Suppressor macrophage treated with lipopolysaccharide for 4 hours (primary cell): ENCODE data around the gene SPEN.
"Not testable (repeated sequence)": the region's sequence is repeated elsewhere in the genome, so short reads cannot be mapped to it uniquely, and the experiment has no call there.

Experiments used
- DNase-seq: peaks from one replicate; pipeline ENCODE4 v3.0.0-alpha.2; 2020

SPEN gene

DNA sequence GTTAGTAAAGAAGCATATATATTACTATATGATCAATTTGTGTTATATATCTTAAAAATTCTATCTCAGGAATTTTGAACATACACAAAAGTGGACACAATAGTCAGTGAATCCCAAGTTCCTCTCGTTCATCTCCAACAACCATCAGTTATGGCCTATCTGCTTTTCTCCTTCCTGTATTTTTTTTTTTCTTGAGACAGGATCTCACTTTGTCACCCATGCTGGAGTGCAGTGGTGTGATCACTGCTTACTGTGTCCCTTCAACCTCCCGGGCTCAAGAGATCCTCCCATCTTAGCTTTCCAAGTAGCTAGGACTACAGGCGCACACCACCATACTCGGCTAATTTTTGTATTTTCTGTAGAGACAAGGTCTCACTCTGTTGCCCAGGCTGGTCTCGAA lies 9.4 kb downstream of the SPEN start:
- no peak for DNase-seq

DNA sequence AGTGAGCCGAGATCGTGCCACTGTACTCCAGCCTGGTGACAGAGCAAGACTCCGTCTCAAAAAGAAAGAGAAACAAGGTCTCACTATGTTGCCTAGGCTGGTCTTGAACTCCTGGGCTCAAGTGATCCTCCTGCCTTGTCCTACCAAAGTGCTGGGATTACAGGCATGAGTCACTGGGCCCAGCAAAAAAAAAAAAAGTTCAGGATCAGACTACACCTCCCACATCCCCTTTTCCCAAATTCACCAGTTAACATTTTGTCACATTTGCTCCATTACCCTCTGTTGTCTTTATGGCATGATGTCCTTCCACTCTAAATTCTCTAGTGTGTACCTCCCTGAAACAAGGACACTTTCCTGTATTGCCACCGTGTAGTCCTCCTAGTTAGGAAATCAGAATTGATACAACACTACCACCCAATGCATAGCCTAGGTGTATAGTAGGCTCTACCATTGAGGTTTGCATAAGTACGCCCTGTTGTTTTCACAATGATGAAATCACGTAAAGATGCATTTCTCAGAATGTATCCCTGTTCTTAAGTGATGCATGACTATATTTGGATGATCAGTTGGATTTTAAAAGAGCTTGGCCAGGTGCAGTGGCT lies 10.7 kb downstream of the SPEN start:
- no peak for DNase-seq

DNA sequence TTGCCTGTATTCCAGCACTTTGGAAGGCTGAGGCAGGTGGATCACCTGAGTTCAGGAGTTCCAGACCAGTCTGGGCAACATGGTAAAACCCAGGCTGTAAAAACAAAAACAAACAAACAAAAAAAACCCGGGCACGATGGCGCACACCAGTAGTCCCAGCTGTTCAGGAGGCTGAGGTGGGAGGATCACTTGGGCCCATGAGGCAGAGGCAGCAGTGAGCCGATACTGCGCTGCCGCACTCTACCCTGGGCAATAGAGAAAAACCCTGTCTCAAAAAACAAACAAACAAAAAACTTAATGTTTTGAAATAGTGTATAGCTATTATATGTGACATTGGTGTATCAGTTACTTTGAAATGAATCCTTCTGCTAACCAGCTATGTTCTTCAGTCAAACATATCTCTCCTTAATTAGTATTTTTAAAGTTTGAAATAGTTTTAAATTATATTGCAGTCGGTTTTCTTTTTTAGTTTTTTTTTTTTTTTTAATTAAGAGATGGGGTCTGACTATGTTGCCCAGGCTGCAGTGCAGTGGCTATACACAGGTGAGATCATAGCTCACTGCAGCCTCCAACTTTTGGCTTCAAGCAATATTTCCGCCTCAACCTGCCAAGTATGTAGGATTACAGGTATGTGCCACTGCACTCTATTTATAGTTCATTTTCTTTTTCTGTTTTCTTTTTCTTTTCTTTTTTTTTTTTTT lies 11.3 kb downstream of the SPEN start:
- no peak for DNase-seq

DNA sequence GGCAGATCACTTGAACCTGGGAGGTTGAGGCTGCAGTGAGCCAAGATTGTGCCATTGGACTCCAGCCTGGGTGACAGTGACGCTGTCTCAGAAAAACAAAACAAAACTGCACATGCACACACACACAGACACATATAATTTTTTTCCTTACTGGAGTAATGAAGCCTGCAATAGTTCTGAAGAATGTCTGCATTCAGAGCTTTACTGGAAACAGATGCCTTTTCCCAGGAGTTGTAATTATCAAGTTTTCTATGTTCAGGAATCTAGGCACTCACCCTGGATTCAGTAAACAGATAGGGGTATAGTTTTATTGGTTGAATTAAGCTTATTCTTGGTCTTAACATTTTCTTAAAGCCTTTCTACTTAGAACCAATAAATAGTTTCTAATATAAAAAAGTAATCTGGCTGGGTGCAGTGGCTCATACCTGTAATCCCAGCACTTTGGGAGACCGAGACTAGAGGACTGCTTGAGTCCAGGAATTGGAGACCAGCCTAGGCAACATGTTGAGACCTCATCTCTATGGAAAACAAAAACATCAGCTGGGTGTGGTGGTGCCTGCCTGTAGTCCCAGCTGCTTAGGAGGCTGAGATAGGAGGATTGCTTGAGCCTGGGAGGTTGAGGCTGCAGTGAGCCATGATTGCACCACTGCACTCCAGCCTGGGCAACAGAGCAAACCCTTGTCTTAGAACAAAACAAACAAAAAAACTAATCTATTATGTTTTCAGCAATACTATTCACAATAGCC lies 15.8 kb downstream of the SPEN start:
- no peak for DNase-seq

DNA sequence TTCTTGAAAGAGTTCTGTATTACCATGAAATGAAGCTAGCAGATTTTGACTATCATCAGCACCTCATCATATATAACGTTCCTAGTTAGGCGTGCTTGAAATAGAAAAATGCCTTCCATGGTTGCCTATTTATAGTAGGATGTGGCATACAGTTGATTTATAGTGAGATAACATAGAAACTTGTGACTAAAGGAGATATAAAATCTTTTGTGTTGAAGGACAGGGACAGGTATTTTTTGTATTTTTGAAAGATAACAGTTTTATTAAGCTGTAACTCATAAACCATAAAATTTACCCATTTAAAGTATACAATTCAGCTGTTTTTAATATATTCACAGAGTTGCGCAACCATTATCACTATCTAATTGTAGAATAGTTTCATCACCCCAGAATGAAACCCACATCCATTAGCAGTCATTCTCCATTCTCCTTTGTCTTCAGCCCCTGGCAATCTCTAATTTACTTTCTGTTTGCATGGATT lies 19.3 kb downstream of the SPEN start:
- peak; percentile 63 for DNase-seq

DNA sequence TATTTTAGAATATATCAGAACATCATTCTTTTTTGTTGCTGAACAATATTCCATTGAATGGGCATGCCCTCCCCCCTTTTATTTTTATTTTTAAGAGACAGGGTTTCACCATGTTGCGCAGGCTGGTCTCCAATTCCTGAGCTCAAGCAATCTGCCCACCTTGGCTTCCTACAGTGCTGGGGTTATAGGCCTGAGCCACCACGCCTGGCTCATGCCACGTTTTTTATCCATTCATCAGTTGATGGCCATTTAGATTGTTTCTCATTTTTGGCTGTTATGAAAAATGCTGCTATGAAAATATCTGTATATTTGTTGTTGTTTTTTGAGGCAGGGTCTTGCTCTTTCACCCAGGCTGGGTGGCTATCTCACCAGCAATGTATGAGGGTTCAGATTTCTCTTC lies 19.8 kb downstream of the SPEN start:
- DNase-seq, result no peak

DNA sequence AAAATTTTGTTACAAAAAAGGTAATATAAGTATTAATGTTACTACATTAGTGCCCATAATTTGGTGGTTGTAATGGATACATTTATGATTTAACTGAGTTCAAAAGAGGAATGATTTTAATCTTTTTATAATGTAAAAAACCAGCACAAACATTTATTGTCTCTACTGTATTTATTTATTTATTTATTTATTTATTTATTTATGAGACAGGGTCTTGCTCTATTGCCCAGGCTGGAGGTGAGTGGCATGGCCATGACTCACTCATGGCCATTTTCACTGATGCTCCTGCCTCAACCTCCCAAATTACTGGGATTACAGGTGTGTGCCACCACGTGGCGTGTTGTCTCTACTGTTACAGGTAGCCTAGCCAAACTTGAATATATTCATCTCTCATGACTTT lies 21.9 kb downstream of the SPEN start:
- DNase-seq, result no peak

DNA sequence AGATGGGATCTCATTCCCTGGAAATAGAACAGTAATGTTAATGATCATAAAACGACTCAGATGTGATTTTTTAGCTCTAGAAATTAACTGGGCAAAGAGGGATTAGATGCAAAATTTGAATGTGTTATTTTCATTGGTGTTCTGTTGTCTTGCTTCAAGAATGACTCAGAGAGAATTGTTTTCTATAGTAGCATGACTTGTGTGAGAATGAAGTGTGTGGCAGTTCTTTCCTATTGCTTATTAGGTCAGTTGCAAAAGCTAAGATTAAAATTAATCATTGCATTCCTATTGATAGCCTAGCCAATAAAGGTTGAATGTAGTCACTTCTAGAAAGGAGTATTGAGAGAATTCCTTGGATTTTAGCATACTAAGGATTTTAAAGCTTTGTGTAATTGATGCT lies 22.9 kb downstream of the SPEN start:
- DNase-seq, result no peak

DNA sequence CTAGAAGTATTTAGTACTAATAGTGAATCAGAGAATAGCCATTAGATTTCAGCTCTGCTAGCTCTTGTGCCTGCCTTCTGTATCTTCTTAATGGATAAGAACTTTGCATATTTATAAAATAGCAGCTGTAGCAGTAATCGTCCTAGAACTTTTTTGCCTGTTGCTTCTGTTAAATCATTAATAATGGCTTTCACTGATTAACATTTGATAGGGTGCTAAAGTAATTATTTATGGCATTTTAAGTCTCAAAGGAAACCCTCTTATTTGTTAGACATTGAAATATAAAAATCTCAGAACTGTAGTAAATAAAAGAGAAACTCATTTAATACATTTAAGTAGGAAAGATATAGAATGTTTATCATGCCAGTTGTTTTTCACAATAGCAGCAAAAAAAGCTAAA lies 27.0 kb downstream of the SPEN start:
- no peak for DNase-seq

DNA sequence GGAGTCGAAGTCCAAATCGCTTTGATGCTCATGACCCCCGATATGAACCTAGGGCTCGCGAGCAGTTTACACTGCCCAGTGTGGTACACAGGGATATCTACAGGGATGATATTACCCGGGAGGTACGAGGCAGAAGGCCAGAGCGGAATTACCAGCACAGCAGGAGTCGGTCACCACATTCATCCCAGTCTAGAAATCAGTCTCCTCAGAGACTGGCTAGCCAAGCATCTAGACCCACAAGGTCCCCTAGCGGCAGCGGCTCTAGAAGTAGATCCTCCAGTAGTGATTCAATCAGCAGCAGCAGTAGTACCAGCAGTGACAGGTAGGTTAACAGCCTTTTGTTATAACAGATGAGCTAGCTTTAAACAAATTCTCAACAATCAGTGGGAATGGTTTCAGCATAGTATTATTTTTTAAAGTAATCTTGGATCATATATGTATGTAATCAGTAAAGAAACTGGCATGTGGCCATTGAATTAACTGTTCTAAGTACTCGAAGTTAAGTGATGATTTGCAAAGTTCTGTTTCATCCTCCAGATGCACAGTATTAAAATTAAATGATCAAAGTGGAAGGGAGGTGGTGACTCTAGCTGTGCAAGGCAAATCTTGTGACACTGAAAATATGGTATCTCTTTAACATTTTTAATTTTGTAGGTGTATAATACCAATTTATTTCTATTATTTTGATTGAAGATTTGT lies 29.0 kb downstream of the SPEN start:
- DNase-seq, result no peak

DNA sequence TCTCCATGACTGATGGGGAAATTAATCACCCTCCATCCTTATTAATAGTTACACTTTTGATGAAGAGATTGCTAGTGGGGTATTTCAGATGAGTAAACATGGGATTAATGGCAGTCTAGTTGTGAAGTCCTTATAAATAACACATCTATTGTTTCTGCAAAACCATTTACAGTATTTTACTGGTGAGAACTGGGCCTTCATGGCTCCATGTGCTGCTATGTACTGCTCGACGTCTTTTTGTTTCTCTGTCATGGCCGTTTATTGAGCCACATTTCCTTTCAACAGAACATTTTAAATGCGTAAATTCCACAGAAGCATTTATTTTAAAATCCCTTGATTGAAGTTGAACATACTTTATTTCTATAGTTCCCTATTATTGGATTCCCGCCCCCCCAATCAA lies 34.5 kb downstream of the SPEN start:
- DNase-seq, result no peak

DNA sequence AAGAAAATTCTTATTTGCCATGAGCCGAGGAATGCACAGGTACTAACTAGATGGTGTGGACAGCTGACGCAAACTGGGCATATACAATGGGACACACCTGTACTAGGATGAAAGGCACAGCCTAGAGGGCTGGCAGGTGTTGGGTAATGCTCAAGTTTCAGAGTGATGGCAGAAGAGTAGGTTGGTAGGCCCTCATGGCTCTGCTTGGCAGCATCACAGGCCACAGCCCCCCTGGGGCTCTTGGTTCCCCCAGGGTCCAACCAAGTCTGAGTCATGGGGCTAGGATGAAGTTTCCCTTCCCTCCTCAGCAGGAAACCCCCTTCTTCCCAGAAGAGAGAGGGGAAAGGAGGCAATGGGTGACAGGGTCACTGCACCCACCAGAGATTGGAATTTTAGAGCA lies 35.2 kb downstream of the SPEN start:
- DNase-seq, result peak; percentile 57

DNA sequence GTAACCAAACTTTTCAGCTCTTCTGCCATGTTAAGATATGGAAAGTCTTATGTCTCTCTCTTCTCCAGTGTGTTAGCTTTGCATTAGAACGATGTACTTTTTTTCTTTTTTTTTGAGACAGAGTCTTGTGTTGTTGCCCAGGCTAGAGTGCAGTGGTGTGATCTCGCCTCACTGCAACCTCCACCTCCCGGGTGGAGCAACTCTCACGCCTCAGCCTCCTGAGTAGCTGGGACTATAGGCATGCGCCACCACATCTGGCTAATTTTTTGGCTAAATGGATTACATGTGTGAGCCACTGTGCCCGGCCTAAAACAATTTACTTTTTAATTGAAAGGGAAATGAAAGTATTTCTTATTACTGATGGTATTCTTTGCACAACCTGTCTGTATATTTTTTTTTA lies 35.8 kb downstream of the SPEN start:
- DNase-seq, result peak; percentile 28

DNA sequence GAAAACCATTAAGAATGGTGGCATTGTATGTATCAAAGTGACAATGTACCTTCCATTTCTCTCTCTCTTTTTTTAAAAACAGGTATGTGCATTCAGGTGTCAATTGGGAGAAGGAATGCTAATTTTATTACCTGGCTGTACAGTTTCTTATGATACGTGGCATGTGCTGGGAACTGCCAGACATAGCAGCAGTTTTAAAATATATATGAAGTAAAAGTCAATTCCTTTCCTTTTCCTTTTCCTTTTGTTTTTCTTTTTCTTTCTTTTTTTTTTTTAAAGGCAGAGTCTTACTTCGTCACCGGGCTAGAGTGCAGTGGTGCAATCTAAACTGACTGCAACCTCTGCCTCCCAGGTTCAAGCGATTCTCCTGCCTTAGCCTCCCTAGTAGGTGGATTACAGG lies 37.0 kb downstream of the SPEN start:
- peak; percentile 20 for DNase-seq

DNA sequence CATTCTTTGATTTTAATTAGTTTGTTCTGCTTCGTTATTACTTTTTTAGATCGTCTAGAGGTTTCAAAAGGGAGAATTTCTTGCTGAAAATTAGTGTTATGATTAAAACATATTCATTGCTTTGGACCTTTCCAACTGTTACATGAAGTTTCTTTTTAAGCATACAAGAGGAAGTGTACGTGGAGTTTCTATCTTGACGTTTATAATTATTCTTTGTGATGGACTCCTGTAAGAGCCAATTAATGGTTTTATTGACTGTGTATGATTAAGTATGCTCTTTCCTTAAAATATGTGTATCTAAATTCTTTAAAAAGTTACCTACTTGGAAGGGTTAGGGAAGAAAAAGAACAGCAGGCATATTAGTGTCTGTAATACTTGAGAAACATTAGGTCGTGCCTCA lies 37.8 kb downstream of the SPEN start:
- DNase-seq, result peak; percentile 40

DNA sequence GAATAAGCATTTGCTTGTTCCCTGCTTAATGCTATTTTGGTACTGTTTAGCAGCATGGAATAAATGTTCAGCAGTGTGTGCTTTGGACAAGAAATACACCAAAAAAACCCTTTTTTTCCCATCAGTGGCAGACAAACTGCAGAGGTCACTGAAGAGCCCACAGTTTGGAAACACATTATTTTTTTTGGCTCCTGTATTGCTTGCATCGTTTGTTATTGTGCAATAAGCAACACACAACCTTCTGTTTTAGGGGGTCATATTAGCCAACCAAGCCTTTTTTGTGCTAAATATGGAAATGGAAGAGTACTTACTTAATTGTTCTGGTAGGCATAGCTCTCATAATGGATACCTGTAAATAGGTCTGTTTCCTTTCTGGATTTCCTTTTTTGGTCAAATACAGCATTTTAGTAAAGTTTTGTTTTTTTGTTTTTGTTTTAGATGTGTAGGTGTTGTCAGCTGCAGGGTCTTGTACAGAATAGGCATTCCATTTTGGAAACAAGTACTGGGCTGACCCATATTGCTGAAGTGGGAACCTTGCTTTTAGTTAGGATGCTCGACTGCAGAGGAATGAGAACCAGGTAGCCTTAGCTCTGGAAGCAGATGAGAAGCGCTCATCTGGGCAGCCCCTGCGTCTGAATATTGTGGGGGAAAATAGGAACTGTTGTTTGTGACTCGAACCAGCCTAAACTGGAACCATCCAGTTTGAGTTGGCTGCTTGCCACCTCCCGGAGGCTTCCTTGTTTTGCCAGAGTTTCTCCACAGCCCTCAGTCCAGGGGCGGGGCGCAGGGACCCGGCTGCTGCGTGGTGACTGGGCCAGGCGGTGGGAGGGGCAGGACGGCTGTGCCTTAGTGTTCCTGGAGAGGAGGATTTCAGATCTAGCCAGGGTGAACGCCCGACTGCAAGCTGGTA lies 38.4 kb downstream of the SPEN start:
- DNase-seq, result peak; percentile 97

DNA sequence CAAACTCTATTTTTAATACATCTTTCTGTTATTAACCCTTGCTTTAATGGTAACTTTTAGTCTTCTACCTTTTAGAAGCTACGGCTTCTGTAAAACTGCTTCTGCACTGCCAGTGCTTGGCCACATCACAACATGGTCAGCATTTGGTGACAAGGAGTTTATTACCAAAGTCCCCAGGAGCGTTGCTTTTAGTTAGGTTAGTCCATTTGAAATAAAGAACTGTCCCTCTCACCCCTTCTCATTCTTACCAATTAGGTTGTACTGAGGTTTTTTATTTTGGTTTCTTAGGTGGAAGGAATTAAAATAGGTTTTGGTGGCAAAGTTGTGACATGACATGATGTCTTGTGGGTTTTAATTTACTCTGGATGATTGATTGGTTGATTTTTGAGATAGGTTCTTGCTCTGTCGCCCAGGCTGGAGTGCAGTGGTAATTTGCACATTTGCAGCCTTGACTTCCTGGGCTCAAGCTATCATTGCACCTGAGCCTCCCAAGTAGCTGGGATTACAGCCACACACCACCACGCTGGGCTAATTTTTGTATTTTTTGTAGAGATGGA lies 39.2 kb downstream of the SPEN start:
- DNase-seq, result no peak

DNA sequence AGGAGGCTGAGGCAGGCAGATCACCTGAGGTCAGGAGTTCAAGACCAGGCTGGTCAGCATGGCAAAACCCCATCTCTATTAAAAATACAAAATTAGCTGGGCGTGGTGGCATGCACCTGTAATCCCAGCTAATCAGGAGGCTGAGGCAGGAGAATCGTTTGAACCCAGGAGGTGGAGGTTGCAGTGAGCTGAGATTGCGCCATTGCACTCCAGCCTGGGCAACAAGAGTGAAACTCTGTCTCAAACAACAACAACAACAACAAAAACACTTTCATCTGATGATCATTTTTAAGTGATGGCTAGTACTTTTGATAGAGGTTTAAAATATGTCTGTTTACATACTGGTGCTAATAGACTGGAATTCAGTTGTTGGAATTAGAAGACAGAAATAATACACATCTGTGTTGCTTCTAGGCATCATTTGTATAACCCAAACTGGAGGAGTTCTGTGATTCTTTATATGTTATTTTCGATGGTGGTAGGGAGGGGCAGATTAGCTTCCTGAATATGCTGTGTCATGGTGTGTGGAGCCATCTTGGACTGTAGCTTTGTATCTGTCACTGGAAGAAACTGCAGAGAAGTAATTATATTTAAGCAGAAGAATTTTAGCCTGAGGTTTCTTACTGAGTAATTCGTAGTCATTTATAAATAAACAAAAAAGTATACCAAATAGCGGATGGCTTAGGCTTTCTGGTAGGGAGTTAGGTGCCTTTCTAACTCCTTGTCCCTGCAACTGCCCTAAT lies 45.5 kb downstream of the SPEN start:
- peak; percentile 31 for DNase-seq

DNA sequence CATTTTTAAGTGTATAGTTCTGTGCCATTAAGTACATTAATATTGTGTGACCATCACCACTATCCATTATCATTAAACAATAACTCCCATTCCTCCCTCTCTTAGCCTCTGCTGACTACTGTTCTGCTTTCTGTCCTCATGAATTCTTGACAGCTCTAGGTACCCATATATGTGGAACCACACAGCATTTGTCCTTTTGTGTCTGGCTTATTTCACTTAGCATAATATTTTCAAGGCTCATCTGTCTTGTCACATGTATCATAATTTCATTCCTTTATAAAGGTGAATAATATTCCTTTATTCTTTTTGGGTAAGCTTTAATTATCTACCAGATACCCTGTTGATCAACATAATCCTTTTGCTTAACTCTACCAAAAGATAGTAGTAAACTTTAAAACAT lies 47.7 kb downstream of the SPEN start:
- DNase-seq, result no peak

DNA sequence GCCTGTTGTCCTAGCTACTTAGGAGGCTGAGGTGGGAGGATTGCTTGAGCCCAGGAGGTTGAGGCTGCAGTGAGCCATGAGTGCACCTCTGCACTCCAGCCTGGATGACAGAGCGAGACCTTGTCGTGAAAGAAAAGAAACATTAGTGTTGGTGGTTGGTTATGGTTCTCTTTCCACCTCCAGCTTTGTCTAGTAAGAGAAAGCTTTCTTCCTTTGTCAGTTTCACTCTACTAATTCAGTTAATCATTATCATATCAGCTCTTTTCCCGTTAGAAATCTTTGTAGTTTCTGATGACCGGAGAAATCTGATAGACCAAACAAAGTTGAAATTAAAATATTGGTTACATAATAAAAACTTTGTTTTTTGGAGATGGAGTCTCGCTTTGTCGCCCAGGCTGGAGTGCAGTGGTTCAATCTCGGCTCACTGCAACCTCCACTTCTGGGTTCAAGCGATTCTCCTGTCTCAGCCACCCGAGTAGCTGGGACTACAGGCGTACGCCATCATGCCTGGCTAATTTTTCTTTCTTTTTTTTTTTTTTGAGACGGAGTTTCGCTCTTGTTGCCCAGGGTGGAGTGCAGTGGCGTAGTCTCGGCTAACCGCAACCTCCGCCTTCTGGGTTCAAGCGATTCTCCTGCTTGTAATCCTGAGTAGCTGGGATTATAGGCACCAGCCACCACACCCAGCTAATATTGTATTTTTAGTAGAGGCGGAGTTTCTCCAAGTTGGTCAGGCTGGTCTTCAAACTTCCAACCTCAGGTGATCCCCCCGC lies 49.5 kb downstream of the SPEN start:
- DNase-seq, result not testable (repeated sequence)

DNA sequence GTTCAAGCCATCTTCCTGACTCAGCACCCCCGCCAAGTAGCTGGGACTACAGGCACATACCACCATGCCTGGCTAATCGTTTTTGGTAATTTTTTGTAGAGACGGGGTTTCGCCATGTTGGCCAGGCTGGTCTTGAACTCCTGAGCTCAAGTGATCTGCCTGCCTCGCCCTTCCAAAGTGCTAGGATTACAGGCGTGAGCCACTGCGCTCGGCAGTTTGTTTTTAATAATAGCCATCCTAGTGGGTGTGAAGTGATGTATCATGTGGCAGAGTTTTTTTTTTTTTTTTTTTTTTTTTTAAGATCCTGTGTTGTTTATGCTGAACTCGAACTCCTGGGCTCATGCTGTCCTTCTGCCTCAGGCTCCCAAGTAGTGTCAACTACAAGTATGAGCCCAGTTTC lies 51.8 kb downstream of the SPEN start:
- DNase-seq, result no peak
